HCT116 (cell line): Measurements from ENCODE around the gene WDPCP. TPM values are rescaled to one million over a fixed set of nuclear protein-coding genes. Genes with fewer than 3 reads are reported as not detected.
"Not testable (repeated sequence)": the region's sequence is repeated elsewhere in the genome, so short reads cannot be mapped to it uniquely, and the experiment has no call there.

ENCODE experiments used
- ATAC-seq: fragments of 200-7000 bp; cut with Tn5 transposase; 2 replicates; pipeline ENCODE4 v1.9.1; 2020; ENCODE audit warnings: mild to moderate bottlenecking, moderate library complexity
- BruUV-seq: library from RNA; stranded (reverse); fragments of 400-500 nt; replicated peaks from 2 replicates; lab custom pipeline; 2021; lab: Mats Ljungman, UMichigan
- CTCF ChIA-PET: fragments of 300-600 bp; sonication (Branson Sonifier 250); formaldehyde crosslinking; loops from one replicate; lab custom pipeline; 2021; ENCODE audit warnings: antibody characterized with exemption; lab: Charles Lee
- POLR2A ChIA-PET: fragments of 300-600, 350-600 bp; sonication (Branson Sonifier 250); formaldehyde crosslinking; loops from one replicate; lab custom pipeline; 2021; ENCODE audit warnings: antibody characterized with exemption; lab: Charles Lee
- RAD21 ChIA-PET, 2 experiments: fragments of 300-600 bp; sonication (Branson Sonifier 250); formaldehyde crosslinking; loops; one replicate each; lab custom pipeline; 2023; ENCODE audit warnings: low total read pairs in 2 of 2; ENCODE audit not compliant: uncharacterized antibody in 2 of 2, unreplicated experiment in 2 of 2, low non-redundant PET in 1 of 2; lab: Charles Lee
- DNase-seq: peaks from one replicate; pipeline ENCODE4 v3.0.0-alpha.2; 2010; ENCODE audit warnings: low read depth, low spot score
- H2AFZ ChIP-seq: fragments of 200-600 bp; shearing (Covaris generic), sonication (generic); 2 replicates; pipeline ENCODE4 v1.6.1; 2017; ENCODE audit warnings: low read depth, mixed run types, mixed read lengths, antibody characterized with exemption, low read length; ENCODE audit not compliant: poor library complexity, severe bottlenecking
- H3K27ac ChIP-seq: 2 replicates; pipeline ENCODE4 v1.5.1; 2012; ENCODE audit warnings: low read depth, low read length
- H3K27me3 ChIP-seq: fragments of 200-600 bp; sonication (generic); 2 replicates; pipeline ENCODE4 v1.6.1; 2016; ENCODE audit warnings: mixed run types, low read length, mixed read lengths; ENCODE audit not compliant: insufficient read depth
- H3K36me3 ChIP-seq, 2 experiments: fragments of 200-500 bp in 1 of 2; fragments of 200-600 bp in 1 of 2; sonication (Bioruptor generic) in 1 of 2; sonication (generic) in 1 of 2; 2 replicates each; pipeline versions ENCODE4 v1.5.1 to v1.6.1; 2014 to 2016; ENCODE audit warnings: low read length in 2 of 2, inconsistent platforms in 1 of 2, mixed read lengths in 1 of 2, mixed run types in 1 of 2; ENCODE audit not compliant: insufficient read depth in 2 of 2, control insufficient read depth in 1 of 2
- H3K4me1 ChIP-seq, 2 experiments: fragments of 200-600 bp in 1 of 2; sonication (generic) in 1 of 2; 2 replicates each; pipeline versions ENCODE4 v1.5.1 to v1.6.1; 2012 to 2017; ENCODE audit warnings: low read length in 2 of 2, inconsistent platforms in 1 of 2, mild to moderate bottlenecking in 1 of 2, mixed read lengths in 1 of 2, mixed run types in 1 of 2, moderate library complexity in 1 of 2; ENCODE audit not compliant: insufficient read depth in 2 of 2, control insufficient read depth in 1 of 2
- H3K4me2 ChIP-seq: fragments of 200-600 bp; sonication (generic); 2 replicates; pipeline ENCODE4 v1.6.1; 2017; ENCODE audit warnings: mixed run types, low read length, mixed read lengths
- H3K4me3 ChIP-seq, 2 experiments: fragments of 200-600 bp in 1 of 2; sonication (generic) in 1 of 2; replicated peaks in 1 of 2; 2 replicates each; pipeline ENCODE4 v1.5.1; 2011 to 2016; ENCODE audit warnings: low read length in 2 of 2, control low read depth in 1 of 2, low read depth in 1 of 2, mild to moderate bottlenecking in 1 of 2, mixed read lengths in 1 of 2, mixed run types in 1 of 2
- H3K79me2 ChIP-seq: fragments of 200-600 bp; sonication (generic); 2 replicates; pipeline ENCODE4 v1.6.1; 2017; ENCODE audit warnings: mild to moderate bottlenecking, mixed run types, low read length, moderate library complexity, mixed read lengths; ENCODE audit not compliant: insufficient read depth
- H3K9ac ChIP-seq: fragments of 200-600 bp; sonication (generic); 2 replicates; pipeline ENCODE4 v1.6.1; 2016; ENCODE audit warnings: low read length, mixed read lengths
- H3K9me2 ChIP-seq: fragments of 200-600 bp; sonication (generic), shearing (Covaris generic); 2 replicates; pipeline ENCODE4 v1.6.1; 2017; ENCODE audit warnings: mixed run types, mild to moderate bottlenecking, moderate library complexity; ENCODE audit not compliant: insufficient read depth
- H3K9me3 ChIP-seq, 2 experiments: fragments of 200-500 bp in 1 of 2; fragments of 200-600 bp in 1 of 2; sonication (Bioruptor generic) in 1 of 2; sonication (generic) in 1 of 2; 2 replicates each; pipeline ENCODE4 v1.6.1; 2014 to 2017; ENCODE audit warnings: low read length in 2 of 2, mixed read lengths in 2 of 2, inconsistent platforms in 1 of 2, low read depth in 1 of 2, mild to moderate bottlenecking in 1 of 2, mixed run types in 1 of 2, moderate library complexity in 1 of 2; ENCODE audit not compliant: control insufficient read depth in 1 of 2, insufficient read depth in 1 of 2
- H4K20me1 ChIP-seq: fragments of 200-600 bp; sonication (generic), shearing (Covaris generic); 2 replicates; pipeline ENCODE4 v1.6.1; 2017; ENCODE audit warnings: mixed run types, mild to moderate bottlenecking, moderate library complexity; ENCODE audit not compliant: insufficient read depth
- CBX3 ChIP-seq: IDR thresholded peaks from 2 replicates; pipeline ENCODE4 v1.6.1; 2012; ENCODE audit warnings: low read depth
- TCF7L2 ChIP-seq: IDR thresholded peaks from 2 replicates; pipeline ENCODE4 v1.7.0; 2011; ENCODE audit warnings: borderline replicate concordance, inconsistent platforms; ENCODE audit not compliant: insufficient read depth, insufficient read length; ENCODE audit errors: extremely low read depth
- intact Hi-C: fragments of 100-400 bp; cut with micrococcal nuclease; formaldehyde crosslinking; loops from 2 replicates; pipeline ENCODE4 v1.10.0; 2022
- total RNA-seq: library from RNA; stranded (reverse); gene quantifications from one replicate; pipeline ENCODE4 v1.2.1, GENCODE V29; 2021; ENCODE audit not compliant: unreplicated experiment
- TF ChIP-seq, protein P1 (sequence below): IDR thresholded peaks from 2 replicates; pipeline ENCODE4 v1.6.1; 2012; ENCODE audit warnings: low read depth

The WDPCP gene
- total RNA-seq, 1 experiment from 2014 or later, result 4.1 TPM

DNA sequence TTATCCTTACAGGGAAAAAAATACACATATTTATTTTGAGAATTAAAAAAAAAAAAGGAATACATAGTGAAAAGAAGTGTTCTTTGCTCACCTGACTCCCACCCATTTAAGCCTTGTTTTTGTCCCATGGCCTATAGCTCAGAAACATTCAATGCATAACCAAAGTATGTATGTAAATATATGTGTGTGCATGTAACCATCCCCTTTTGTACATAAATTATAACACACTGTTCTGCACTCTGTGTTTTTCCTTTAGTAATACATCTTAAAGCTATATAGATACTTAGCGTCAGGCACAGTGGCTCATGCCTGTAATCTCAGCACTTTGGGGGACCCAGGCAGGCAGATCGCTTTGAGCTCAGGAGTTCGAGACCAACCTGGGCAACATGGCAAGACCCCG, 22.2 kb upstream of the WDPCP start (continued):
- TF ChIP-seq, protein P1, sequence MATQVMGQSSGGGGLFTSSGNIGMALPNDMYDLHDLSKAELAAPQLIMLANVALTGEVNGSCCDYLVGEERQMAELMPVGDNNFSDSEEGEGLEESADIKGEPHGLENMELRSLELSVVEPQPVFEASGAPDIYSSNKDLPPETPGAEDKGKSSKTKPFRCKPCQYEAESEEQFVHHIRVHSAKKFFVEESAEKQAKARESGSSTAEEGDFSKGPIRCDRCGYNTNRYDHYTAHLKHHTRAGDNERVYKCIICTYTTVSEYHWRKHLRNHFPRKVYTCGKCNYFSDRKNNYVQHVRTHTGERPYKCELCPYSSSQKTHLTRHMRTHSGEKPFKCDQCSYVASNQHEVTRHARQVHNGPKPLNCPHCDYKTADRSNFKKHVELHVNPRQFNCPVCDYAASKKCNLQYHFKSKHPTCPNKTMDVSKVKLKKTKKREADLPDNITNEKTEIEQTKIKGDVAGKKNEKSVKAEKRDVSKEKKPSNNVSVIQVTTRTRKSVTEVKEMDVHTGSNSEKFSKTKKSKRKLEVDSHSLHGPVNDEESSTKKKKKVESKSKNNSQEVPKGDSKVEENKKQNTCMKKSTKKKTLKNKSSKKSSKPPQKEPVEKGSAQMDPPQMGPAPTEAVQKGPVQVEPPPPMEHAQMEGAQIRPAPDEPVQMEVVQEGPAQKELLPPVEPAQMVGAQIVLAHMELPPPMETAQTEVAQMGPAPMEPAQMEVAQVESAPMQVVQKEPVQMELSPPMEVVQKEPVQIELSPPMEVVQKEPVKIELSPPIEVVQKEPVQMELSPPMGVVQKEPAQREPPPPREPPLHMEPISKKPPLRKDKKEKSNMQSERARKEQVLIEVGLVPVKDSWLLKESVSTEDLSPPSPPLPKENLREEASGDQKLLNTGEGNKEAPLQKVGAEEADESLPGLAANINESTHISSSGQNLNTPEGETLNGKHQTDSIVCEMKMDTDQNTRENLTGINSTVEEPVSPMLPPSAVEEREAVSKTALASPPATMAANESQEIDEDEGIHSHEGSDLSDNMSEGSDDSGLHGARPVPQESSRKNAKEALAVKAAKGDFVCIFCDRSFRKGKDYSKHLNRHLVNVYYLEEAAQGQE, result no peak
- TF ChIP-seq TCF7L2, result no peak

DNA sequence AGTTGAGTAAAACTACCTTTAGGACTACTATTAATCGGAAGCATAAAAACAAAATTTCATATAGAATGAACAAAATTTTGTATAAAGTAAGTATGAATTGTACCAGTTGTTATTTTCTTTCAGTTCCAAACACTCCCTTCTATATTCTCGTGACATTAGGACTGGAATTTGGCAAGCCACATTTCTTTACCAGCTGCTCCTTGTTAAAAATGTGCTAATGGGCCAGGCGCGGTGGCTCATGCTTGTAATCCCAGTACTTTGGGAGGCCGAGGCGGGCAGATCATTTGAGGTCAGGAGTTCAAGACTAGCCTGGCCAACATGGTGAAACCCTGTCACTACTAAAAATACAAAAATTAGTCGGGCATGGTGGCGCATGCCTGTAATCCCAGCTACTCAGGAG, 20.6 kb upstream of the WDPCP start:
- RAD21 ChIA-PET, H3K27ac ChIP-seq, H4K20me1 ChIP-seq, H3K4me2 ChIP-seq, H3K9me2 ChIP-seq, H3K9me3 ChIP-seq, POLR2A ChIA-PET, H2AFZ ChIP-seq, DNase-seq, CTCF ChIA-PET, H3K79me2 ChIP-seq, intact Hi-C loops, H3K9ac ChIP-seq, H3K4me1 ChIP-seq, ATAC-seq, H3K27me3 ChIP-seq, BruUV-seq, H3K4me3 ChIP-seq: not testable (repeated sequence)
- peaks cover 28 to 32% of the 10 kb centered on the region in 2 experiments for H3K36me3 ChIP-seq

DNA sequence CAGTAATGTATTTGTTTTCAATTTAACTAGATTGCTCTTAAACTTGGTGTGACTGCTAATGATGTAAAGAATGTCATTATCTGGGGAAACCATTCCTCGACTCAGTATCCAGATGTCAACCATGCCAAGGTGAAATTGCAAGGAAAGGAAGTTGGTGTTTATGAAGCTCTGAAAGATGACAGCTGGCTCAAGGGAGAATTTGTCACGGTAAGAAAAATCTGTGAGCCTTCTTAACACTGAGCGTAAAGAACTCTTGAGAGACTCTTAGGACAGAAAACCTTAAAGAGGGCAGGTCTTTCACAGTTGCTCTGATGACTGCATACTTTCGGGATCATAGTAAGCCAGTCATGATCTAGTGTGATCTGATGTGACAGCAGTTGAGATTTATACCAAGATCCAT, 16.4 kb upstream of the WDPCP start:
- no TSS peak for BruUV-seq
- no peak overlapping the region for H3K27ac ChIP-seq
- H3K9me3 ChIP-seq, result no peaks in the 10 kb centered on the region
- no peaks in the 10 kb centered on the region for H3K27me3 ChIP-seq
- ATAC-seq (no peak), DNase-seq (no peak)
- no peak overlapping the region for H2AFZ ChIP-seq
- no peaks in the 10 kb centered on the region for H3K4me1 ChIP-seq
- RAD21 ChIA-PET, result no interaction called here
- intact Hi-C loops, result no loop called here
- H3K79me2 ChIP-seq, result peaks cover 11% of the 10 kb centered on the region; the same call in 1 of the 2 replicates
- no peaks in the 10 kb centered on the region for H3K9me2 ChIP-seq
- peaks cover 46 to 50% of the 10 kb centered on the region in 2 experiments for H3K36me3 ChIP-seq
- CTCF ChIA-PET, result no interaction called here
- TF ChIP-seq CBX3, result no peak
- TF ChIP-seq, all 23 proteins: peak for 0
- Histone ChIP-seq H4K20me1 (no peaks in the 10 kb centered on the region), H3K9ac (no peak overlapping the region), H3K4me3 (no peak overlapping the region), H3K4me2 (no peak overlapping the region)
- POLR2A ChIA-PET, result no interaction called here
